Lung (tissue), 12 donors: ENCODE measurements around the gene PDCD11. TPM values are rescaled to one million over a fixed set of nuclear protein-coding genes. Genes with fewer than 3 reads are reported as not detected.

Experiments used
- ATAC-seq: fragments of 200-7000 bp; cut with Tn5 transposase; one replicate; pipeline ENCODE4 v1.9.1; 2020; ENCODE audit warnings: moderate number of reproducible peaks; ENCODE audit not compliant: insufficient read depth, low FRiP score
- DNase-seq, 3 donors: peaks; one replicate each; pipeline ENCODE4 v3.0.0-alpha.2; 2013 to 2017
- H3K27ac ChIP-seq, 2 donors: one replicate each; pipeline ENCODE4 v1.5.1; 2013; ENCODE audit warnings: mild to moderate bottlenecking in 2 of 2, moderate library complexity in 2 of 2, control low read depth in 1 of 2, inconsistent platforms in 1 of 2, low read depth in 1 of 2, low read length in 1 of 2
- H3K27me3 ChIP-seq, 3 donors: one replicate each; pipeline ENCODE4 v1.5.1; 2013; ENCODE audit warnings: low read length in 2 of 3; ENCODE audit not compliant: control insufficient read depth in 3 of 3, insufficient read depth in 3 of 3
- H3K36me3 ChIP-seq, 4 donors: one replicate each; pipeline ENCODE4 v1.5.1; 2013; ENCODE audit warnings: low read length in 4 of 4, mild to moderate bottlenecking in 1 of 4, moderate library complexity in 1 of 4; ENCODE audit not compliant: control insufficient read depth in 4 of 4, insufficient read depth in 4 of 4
- H3K4me1 ChIP-seq, 5 donors: one replicate each; pipeline ENCODE4 v1.5.1; 2013; ENCODE audit warnings: low read length in 5 of 5, mild to moderate bottlenecking in 2 of 5, moderate library complexity in 1 of 5; ENCODE audit not compliant: control insufficient read depth in 5 of 5, insufficient read depth in 5 of 5
- H3K4me3 ChIP-seq: one replicate; pipeline ENCODE4 v1.5.1; 2013; ENCODE audit warnings: mild to moderate bottlenecking, control low read depth, moderate library complexity
- H3K9ac ChIP-seq, 2 donors: one replicate each; pipeline ENCODE4 v1.5.1; 2013; ENCODE audit warnings: low read length in 2 of 2, control low read depth in 1 of 2; ENCODE audit not compliant: insufficient read depth in 1 of 2
- H3K9me3 ChIP-seq, 4 donors: one replicate each; pipeline ENCODE4 v1.5.1; 2013; ENCODE audit warnings: low read length in 3 of 4, mild to moderate bottlenecking in 1 of 4, moderate library complexity in 1 of 4; ENCODE audit not compliant: control insufficient read depth in 4 of 4, insufficient read depth in 3 of 4
- WGBS, 2 donors: extraction: QIAGEN DNeasy Blood & Tissue Kit; methylation state at CpG; one replicate each; pipeline ENCODE4 v1.1.7; 2013; 5-methylcytosine and 5-hydroxymethylcytosine counted together
- polyA plus RNA-seq, 2 donors: library from polyadenylated mRNA; stranded (reverse); fragments of 200-250 nt; gene quantifications; one replicate each; pipeline ENCODE4 v1.2.1, GENCODE V29; 2013
- total RNA-seq, 2 donors: library from RNA; depleted of rRNA in 1 of 2; stranded (reverse); fragments of >200 nt in 1 of 2; gene quantifications; one replicate each; pipeline ENCODE4 v1.2.1, GENCODE V29; 2014 to 2021
- TF ChIP-seq, protein P1 (sequence below): IDR thresholded peaks from 2 replicates; pipeline ENCODE4 v1.5.1; 2012; ENCODE audit warnings: mild to moderate bottlenecking; ENCODE audit errors: control extremely low read depth, extremely low read depth
- donor health status: control.
- donor health status: control.
- donor health status: Bipolar disorder and iron deficiency.
- donor health status: healthy.
- donor health status: DM: yes; HTN: yes; CAD: no.

Gene PDCD11
- total and polyA plus RNA-seq, 4 donors = 15.2 to 30.1 (median 20.2) TPM

DNA sequence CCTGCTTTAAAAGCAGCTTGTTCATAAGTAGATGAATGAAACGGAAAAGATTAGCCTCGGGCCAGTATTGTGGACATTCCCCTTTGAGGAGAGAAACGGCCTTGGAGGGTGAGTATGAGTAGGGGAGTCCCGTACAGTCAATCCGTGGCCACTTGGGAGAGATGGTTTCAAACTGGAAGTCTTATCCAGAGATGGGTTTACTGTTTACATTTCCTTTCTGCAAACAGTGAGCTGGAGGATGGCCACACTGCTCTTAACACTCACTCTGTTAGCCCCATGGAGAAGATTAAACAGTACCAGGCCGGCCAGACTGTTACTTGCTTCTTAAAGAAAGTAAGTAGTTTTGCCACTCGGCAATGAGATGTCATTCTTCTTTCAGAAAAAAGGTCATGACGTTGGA is 35.5 kb downstream of the PDCD11 start:
- ATAC-seq = no peak
- whole genome bisulfite sequencing, 2 donors = 43 to 70% methylated on average over 8 of the region's 8 CpGs

DNA sequence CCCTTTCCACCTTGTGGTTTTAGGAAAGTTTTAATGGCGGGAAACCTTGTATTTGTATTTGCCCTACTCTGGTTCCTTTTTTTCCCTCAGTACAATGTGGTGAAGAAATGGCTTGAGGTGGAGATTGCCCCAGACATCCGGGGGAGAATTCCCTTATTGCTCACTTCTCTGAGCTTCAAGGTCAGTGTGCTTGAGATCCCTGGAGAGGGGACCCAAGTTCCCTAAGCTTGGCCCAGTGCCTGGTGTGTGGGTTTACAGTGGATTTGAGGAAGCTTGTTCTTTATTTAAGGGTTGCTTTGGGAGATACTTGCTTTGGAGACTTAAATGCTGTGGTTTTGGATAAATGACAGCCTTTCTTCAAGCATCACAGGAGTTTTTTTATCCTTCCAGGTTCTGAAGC is 37.4 kb downstream of the PDCD11 start:
- peaks cover 27 to 56% (median 41%) of the 10 kb centered on the region in 4 donors for H3K36me3 ChIP-seq
- TF ChIP-seq, protein P1, sequence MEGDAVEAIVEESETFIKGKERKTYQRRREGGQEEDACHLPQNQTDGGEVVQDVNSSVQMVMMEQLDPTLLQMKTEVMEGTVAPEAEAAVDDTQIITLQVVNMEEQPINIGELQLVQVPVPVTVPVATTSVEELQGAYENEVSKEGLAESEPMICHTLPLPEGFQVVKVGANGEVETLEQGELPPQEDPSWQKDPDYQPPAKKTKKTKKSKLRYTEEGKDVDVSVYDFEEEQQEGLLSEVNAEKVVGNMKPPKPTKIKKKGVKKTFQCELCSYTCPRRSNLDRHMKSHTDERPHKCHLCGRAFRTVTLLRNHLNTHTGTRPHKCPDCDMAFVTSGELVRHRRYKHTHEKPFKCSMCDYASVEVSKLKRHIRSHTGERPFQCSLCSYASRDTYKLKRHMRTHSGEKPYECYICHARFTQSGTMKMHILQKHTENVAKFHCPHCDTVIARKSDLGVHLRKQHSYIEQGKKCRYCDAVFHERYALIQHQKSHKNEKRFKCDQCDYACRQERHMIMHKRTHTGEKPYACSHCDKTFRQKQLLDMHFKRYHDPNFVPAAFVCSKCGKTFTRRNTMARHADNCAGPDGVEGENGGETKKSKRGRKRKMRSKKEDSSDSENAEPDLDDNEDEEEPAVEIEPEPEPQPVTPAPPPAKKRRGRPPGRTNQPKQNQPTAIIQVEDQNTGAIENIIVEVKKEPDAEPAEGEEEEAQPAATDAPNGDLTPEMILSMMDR = no peak
- ATAC-seq (peak; percentile 75), DNase-seq (no peak)
- WGBS, 2 donors = 48 to 51% methylated on average over 2 of the region's 2 CpGs
- no peak overlapping the region for H3K4me3 ChIP-seq
- no peak overlapping the region for H3K9ac ChIP-seq
- H3K27me3 ChIP-seq = no peaks in the 10 kb centered on the region
- no peaks in the 10 kb centered on the region for H3K9me3 ChIP-seq
- H3K4me1 ChIP-seq = peaks cover 0 to 2% (median 0%) of the 10 kb centered on the region in 5 donors
- no peak overlapping the region for H3K27ac ChIP-seq

More for the DNA sequence above, 35.5 kb downstream of the PDCD11 start:
- Histone ChIP-seq H3K27ac (no peak overlapping the region), H3K36me3 (peaks cover 29 to 50% (median 39%) of the 10 kb centered on the region in 4 donors), H3K9me3 (no peaks in the 10 kb centered on the region), H3K4me1 (peaks cover 0 to 2% (median 0%) of the 10 kb centered on the region in 5 donors), H3K27me3 (no peaks in the 10 kb centered on the region), H3K9ac (no peak overlapping the region), H3K4me3 (no peak overlapping the region)
- TF ChIP-seq, protein P1 = no peak
- peak in 1 of 3 donors; percentile 18 for DNase-seq

DNA sequence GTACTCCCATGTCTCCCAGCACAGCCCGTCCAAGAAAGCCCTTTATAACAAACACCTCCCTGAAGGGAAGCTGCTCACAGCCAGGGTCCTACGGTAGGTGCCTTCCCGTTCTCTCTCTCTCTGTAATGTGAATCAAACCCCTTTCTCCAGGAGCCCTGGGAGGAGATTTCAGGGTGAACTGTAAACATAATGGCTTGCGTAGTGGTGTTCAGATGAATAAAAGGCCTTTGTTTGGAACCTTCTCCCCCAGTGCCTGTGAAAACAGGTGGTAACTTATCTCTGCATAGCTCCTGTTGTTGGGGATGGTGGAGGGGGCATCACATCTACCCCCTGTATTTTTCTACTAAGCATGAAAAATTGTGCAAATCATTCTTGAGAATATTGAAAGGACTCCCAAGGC is 43.4 kb downstream of the PDCD11 start:
- Histone ChIP-seq H3K9ac (no peak overlapping the region), H3K9me3 (no peaks in the 10 kb centered on the region), H3K4me1 (no peaks in the 10 kb centered on the region), H3K4me3 (no peak overlapping the region), H3K27ac (no peak overlapping the region), H3K27me3 (no peaks in the 10 kb centered on the region), H3K36me3 (peaks cover 35 to 52% (median 45%) of the 10 kb centered on the region in 4 donors)
- TF ChIP-seq, protein P1 = no peak
- DNase-seq (no peak), ATAC-seq (no peak)
- 89 to 95% methylated on average over 4 of the region's 4 CpGs for WGBS, 2 donors

DNA sequence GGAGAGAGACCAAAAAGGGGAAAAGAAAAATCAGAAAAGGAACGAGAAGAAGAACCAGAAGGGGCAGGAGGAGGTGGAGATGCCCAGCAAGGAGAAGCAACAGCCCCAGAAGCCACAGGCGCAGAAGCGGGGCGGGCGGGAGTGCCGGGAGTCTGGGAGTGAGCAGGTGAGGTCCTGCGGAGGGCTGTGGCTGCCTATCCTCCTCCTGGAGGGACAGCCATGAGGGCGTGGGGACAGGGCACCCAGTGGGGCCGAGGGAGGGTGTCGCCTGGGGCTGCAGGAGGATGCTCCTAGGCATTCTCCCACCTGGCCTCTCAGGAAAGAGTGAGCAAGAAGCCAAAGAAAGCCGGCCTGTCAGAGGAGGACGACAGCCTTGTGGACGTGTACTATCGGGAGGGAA is 44.0 kb downstream of the PDCD11 start:
- Histone ChIP-seq H3K9ac (no peak overlapping the region), H3K9me3 (no peaks in the 10 kb centered on the region), H3K27ac (no peak overlapping the region), H3K4me1 (peaks cover 0 to 3% (median 0%) of the 10 kb centered on the region in 5 donors), H3K4me3 (no peak overlapping the region), H3K36me3 (peaks cover 33 to 57% (median 46%) of the 10 kb centered on the region in 4 donors), H3K27me3 (no peaks in the 10 kb centered on the region)
- no peak for DNase-seq
- 96% methylated on average over 14 of the region's 14 CpGs for WGBS, 2 donors
- TF ChIP-seq, protein P1 = no peak
- no peak for ATAC-seq
